ENCODE data around the gene NRF1.

The NRF1 gene

DNA sequence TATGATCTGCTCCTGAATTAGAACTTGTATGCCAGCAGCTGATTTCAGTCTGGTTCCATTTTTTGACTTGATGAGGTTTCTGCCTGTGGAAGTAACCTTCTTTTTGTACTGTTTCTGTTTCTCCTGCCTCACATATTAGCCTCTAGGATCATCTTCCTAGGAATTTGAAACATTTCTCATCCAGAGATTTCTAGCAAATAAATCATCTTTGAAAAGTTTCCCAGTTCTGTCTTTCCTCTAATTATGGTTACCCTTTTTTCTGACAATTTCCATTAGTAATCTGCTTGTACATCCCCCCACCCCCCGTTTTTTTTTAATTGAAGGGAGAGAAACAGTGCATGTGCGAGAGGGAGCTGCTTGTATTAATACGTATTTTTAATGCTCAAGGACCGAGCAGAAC, 92.2 kb downstream of the NRF1 start:
- TF ChIP-seq SUZ12 (IDR thresholded peaks at IDR 0.05) = no peak
- no peak for TF ChIP-seq L3MBTL2 (conservative IDR thresholded peaks at IDR 0.05)
- TF ChIP-seq SP1 (IDR thresholded peaks at IDR 0.05) = no peak
- no peak for TF ChIP-seq ELF4 (IDR thresholded peaks at IDR 0.05)
- no peak for TF ChIP-seq BHLHE40 (IDR thresholded peaks at IDR 0.05; ENCODE audit: borderline replicate concordance)
- TF ChIP-seq FOXK2 (IDR thresholded peaks at IDR 0.05) = no peak
- no peak for TF ChIP-seq FOXM1 (IDR thresholded peaks at IDR 0.05; ENCODE audit: borderline replicate concordance)
- POLR2A ChIA-PET = no interaction called here
- DNase-seq (ENCODE audit: extremely low spot score) = no peak
- CTCF ChIA-PET = no interaction called here

- POLR2A ChIA-PET = no interaction called here
- CTCF ChIA-PET = no interaction called here
- DNase-seq (ENCODE audit: extremely low spot score) = no peak
- TF ChIP-seq ZNF384 (IDR thresholded peaks at IDR 0.05) (no peak), FOXA1 (IDR thresholded peaks at IDR 0.05) (no peak), ARNT (IDR thresholded peaks at IDR 0.05) (no peak)
Measured at GRCh38 chr7:129707910-129708499, 96.5 kb downstream of the NRF1 start.

DNA sequence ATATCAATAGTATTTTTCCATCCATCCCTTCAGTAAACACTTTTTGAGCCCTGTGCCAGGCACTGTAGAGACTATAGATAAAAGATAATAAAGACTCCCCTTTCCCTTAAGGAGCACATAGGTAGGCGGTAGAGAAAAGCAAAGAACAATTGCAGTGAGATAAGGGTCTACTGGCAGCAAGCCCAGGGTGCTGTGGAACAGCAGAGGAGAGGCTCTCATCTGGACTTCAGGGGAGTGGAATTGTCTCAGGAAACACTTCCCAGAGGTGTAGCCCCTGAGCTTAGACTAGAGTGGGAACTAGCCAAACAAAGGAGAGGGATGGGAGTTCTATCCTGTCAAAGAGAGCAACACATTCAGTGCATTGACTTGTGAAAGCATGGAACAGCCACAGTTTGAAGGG, 102.0 kb downstream of the NRF1 start:
- CTCF ChIA-PET = no interaction called here
- no peak for DNase-seq (ENCODE audit: extremely low spot score)
- POLR2A ChIA-PET = no interaction called here
- no peak for TF ChIP-seq ARNT (IDR thresholded peaks at IDR 0.05)
- TF ChIP-seq BHLHE40 (IDR thresholded peaks at IDR 0.05; ENCODE audit: borderline replicate concordance) = no peak
- no peak for TF ChIP-seq FOXA1 (IDR thresholded peaks at IDR 0.05)
- TF ChIP-seq CTBP1 (IDR thresholded peaks at IDR 0.05; ENCODE audit: borderline replicate concordance) = no peak
- TF ChIP-seq NFRKB (IDR thresholded peaks at IDR 0.05) = no peak
- TF ChIP-seq SUZ12 (IDR thresholded peaks at IDR 0.05) = no peak
- TF ChIP-seq ZNF384 (IDR thresholded peaks at IDR 0.05) = no peak
- no peak for TF ChIP-seq SP1 (IDR thresholded peaks at IDR 0.05)
- no peak for TF ChIP-seq HDGF (IDR thresholded peaks at IDR 0.05; ENCODE audit: borderline replicate concordance)
- no peak for TF ChIP-seq PKNOX1 (IDR thresholded peaks at IDR 0.05)
- no peak for TF ChIP-seq L3MBTL2 (conservative IDR thresholded peaks at IDR 0.05)
- no peak for TF ChIP-seq TARDBP (IDR thresholded peaks at IDR 0.05)
- TF ChIP-seq FOXK2 (IDR thresholded peaks at IDR 0.05) = no peak
- no peak for TF ChIP-seq ELF4 (IDR thresholded peaks at IDR 0.05)
- no peak for TF ChIP-seq LEF1 (IDR thresholded peaks at IDR 0.05; ENCODE audit: borderline replicate concordance)
- TF ChIP-seq FOXM1 (IDR thresholded peaks at IDR 0.05; ENCODE audit: borderline replicate concordance) = no peak

GRCh38 chr7:129714514-129715063, 103.1 kb downstream of the NRF1 start:
- no peak for DNase-seq (ENCODE audit: extremely low spot score)
- CTCF ChIA-PET = interaction anchor here (0.6 to 0.7 kb wide), 2 partner anchors 15 to 50 kb away, joined by 3 read pairs; no protein-coding TSS in a partner anchor
- POLR2A ChIA-PET = no interaction called here
- no peak for TF ChIP-seq TARDBP (IDR thresholded peaks at IDR 0.05)
- no peak for TF ChIP-seq HDGF (IDR thresholded peaks at IDR 0.05; ENCODE audit: borderline replicate concordance)
- TF ChIP-seq ELF4 (IDR thresholded peaks at IDR 0.05) = no peak
- no peak for TF ChIP-seq ZNF384 (IDR thresholded peaks at IDR 0.05)
- TF ChIP-seq PKNOX1 (IDR thresholded peaks at IDR 0.05) = no peak
- TF ChIP-seq L3MBTL2 (conservative IDR thresholded peaks at IDR 0.05) = no peak
- no peak for TF ChIP-seq SUZ12 (IDR thresholded peaks at IDR 0.05)
- no peak for TF ChIP-seq FOXM1 (IDR thresholded peaks at IDR 0.05; ENCODE audit: borderline replicate concordance)

DNA sequence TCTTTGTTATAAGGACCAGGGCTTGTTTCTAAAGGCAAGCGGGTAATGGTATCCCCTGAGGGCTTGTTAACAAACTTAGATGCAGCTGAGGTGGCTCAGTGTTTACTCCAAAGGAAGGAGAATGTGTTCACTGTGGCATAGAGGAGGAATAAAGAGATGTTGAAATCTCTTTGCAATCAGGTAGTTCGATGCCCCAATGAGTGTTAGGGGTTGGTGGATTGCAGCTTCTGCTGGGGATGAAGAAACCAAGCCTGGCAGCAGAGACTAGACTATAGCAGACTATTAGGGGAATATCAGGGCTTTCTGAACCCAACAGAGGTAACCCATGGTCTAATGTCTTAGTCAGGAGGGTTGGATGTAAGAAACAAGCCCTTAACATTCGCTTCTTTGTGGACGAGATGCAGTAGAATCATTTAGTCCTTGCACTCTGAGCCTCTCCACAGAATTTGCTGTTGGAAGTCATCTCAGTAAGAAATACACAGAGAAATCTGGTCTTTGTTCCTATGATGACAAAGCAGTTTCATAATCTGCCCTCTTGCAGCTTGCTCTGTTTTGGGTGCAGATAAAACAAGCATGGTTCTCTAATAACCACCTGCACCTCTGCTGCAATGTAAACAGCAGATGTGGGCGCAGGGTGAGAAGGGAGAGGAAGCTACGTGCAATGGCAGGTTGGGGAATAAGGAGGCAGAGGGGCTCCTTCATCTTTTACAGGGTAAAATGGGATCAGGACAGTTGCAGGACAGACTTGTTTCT, 108.6 kb downstream of the NRF1 start:
- ChIA-PET CTCF (interaction anchor here (0.6 kb wide), 1 partner anchor 190 kb away, joined by 3 read pairs; no protein-coding TSS in a partner anchor), POLR2A (no interaction called here)
- TF ChIP-seq ZNF384 (IDR thresholded peaks at IDR 0.05) (no peak), BHLHE40 (IDR thresholded peaks at IDR 0.05; ENCODE audit: borderline replicate concordance) (no peak), PKNOX1 (IDR thresholded peaks at IDR 0.05) (no peak), NFRKB (IDR thresholded peaks at IDR 0.05) (no peak), LEF1 (IDR thresholded peaks at IDR 0.05; ENCODE audit: borderline replicate concordance) (no peak), ARNT (IDR thresholded peaks at IDR 0.05) (no peak)

DNA sequence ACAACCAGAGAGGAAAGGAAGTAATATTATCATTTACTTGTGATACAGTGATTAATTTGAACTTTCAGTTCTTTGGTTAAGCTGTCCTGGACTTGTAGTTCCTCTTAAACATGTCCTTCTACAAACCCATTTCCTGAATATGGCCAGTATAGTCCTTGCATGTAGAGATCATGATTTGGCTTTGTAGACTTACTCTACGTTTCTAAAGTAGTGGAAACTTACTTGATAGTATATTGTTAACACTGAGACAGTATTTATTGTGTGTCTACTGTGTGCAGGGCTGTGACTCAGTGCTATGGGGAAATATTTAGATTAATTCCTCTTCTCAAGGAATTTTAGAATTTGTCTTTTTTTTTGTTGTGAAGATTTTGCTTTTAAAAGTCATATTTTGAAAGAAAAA, 109.5 kb downstream of the NRF1 start:
- ChIA-PET CTCF (no interaction called here), POLR2A (no interaction called here)
- TF ChIP-seq CTBP1 (IDR thresholded peaks at IDR 0.05; ENCODE audit: borderline replicate concordance) (no peak), PKNOX1 (IDR thresholded peaks at IDR 0.05) (no peak), FOXA1 (IDR thresholded peaks at IDR 0.05) (no peak), BHLHE40 (IDR thresholded peaks at IDR 0.05; ENCODE audit: borderline replicate concordance) (no peak), SP1 (IDR thresholded peaks at IDR 0.05) (no peak), FOXM1 (IDR thresholded peaks at IDR 0.05; ENCODE audit: borderline replicate concordance) (no peak), HDGF (IDR thresholded peaks at IDR 0.05; ENCODE audit: borderline replicate concordance) (no peak), ZNF384 (IDR thresholded peaks at IDR 0.05) (no peak), LEF1 (IDR thresholded peaks at IDR 0.05; ENCODE audit: borderline replicate concordance) (no peak), L3MBTL2 (conservative IDR thresholded peaks at IDR 0.05) (no peak), ARNT (IDR thresholded peaks at IDR 0.05) (no peak), NFRKB (IDR thresholded peaks at IDR 0.05) (no peak), SUZ12 (IDR thresholded peaks at IDR 0.05) (no peak), FOXK2 (IDR thresholded peaks at IDR 0.05) (no peak), ELF4 (IDR thresholded peaks at IDR 0.05) (no peak), TARDBP (IDR thresholded peaks at IDR 0.05) (no peak)
- DNase-seq (ENCODE audit: extremely low spot score) = no peak

More for the DNA sequence above, 108.6 kb downstream of the NRF1 start:
- DNase-seq (ENCODE audit: extremely low spot score) = no peak

Data from HEK293T (cell line).